H9 (cell line): ENCODE data around the gene SNHG17. TPM values are rescaled to one million over a fixed set of nuclear protein-coding genes. Genes with fewer than 3 reads are reported as not detected.

Source experiments
- DNase-seq: peaks from one replicate; pipeline ENCODE4 v3.0.0-alpha.2; 2017
- H2AFZ ChIP-seq: one replicate; pipeline ENCODE4 v1.6.1; 2013; ENCODE audit warnings: mild to moderate bottlenecking, low read length, control low read depth, moderate library complexity
- H2AK5ac ChIP-seq: 2 replicates; pipeline ENCODE4 v1.6.1; 2013; ENCODE audit warnings: low read length, control low read depth, mixed read lengths; ENCODE audit not compliant: insufficient read length
- H2BK120ac ChIP-seq: one replicate; pipeline ENCODE4 v1.6.1; 2013; ENCODE audit warnings: low read depth, mild to moderate bottlenecking, low read length, control low read depth, inconsistent platforms; ENCODE audit not compliant: poor library complexity, severe bottlenecking
- H2BK12ac ChIP-seq: 2 replicates; pipeline ENCODE4 v1.6.1; 2013; ENCODE audit warnings: low read length, control low read depth, mixed read lengths, low read depth; ENCODE audit not compliant: insufficient read length
- H2BK15ac ChIP-seq: 2 replicates; pipeline ENCODE4 v1.6.1; 2013; ENCODE audit warnings: low read depth, low read length, control low read depth
- H2BK20ac ChIP-seq: one replicate; pipeline ENCODE4 v1.6.1; 2013; ENCODE audit warnings: low read depth, mild to moderate bottlenecking, low read length, control low read depth, inconsistent platforms; ENCODE audit not compliant: poor library complexity, severe bottlenecking
- H2BK5ac ChIP-seq: 2 replicates; pipeline ENCODE4 v1.6.1; 2013; ENCODE audit warnings: low read length, control low read depth, mixed read lengths; ENCODE audit not compliant: insufficient read length
- H3K14ac ChIP-seq: 2 replicates; pipeline ENCODE4 v1.6.1; 2013; ENCODE audit warnings: low read length, control low read depth; ENCODE audit not compliant: insufficient read depth
- H3K18ac ChIP-seq: 2 replicates; pipeline ENCODE4 v1.6.1; 2013; ENCODE audit warnings: low read depth, mild to moderate bottlenecking, mixed read lengths, low read length, control low read depth; ENCODE audit not compliant: insufficient read length
- H3K23ac ChIP-seq: 2 replicates; pipeline ENCODE4 v1.6.1; 2013; ENCODE audit warnings: low read length, control low read depth, mixed read lengths, low read depth; ENCODE audit not compliant: insufficient read length
- H3K23me2 ChIP-seq: 2 replicates; pipeline ENCODE4 v1.6.1; 2013; ENCODE audit warnings: low read depth, mild to moderate bottlenecking, mixed read lengths, low read length, control low read depth; ENCODE audit not compliant: insufficient read length, poor library complexity, severe bottlenecking
- H3K27ac ChIP-seq: 2 replicates; pipeline ENCODE4 v1.5.1; 2013; ENCODE audit warnings: low read length, control low read depth, mixed read lengths, low read depth; ENCODE audit not compliant: insufficient read length
- H3K27me3 ChIP-seq: 2 replicates; pipeline ENCODE4 v1.6.1; 2013; ENCODE audit warnings: low read length, control low read depth, inconsistent platforms; ENCODE audit not compliant: insufficient read depth
- H3K4ac ChIP-seq: 2 replicates; pipeline ENCODE4 v1.6.1; 2013; ENCODE audit warnings: low read depth, mild to moderate bottlenecking, control low read depth, inconsistent platforms, low read length, moderate library complexity
- H3K4me1 ChIP-seq: 2 replicates; pipeline ENCODE4 v1.6.1; 2013; ENCODE audit warnings: low read length, control low read depth, inconsistent platforms; ENCODE audit not compliant: insufficient read depth
- H3K4me2 ChIP-seq: 2 replicates; pipeline ENCODE4 v1.6.1; 2013; ENCODE audit warnings: low read length, control low read depth, mixed read lengths; ENCODE audit not compliant: insufficient read length, insufficient read depth
- H3K56ac ChIP-seq: 2 replicates; pipeline ENCODE4 v1.6.1; 2013; ENCODE audit warnings: low read depth, mild to moderate bottlenecking, mixed read lengths, low read length, control low read depth; ENCODE audit not compliant: insufficient read length
- H3K79me1 ChIP-seq: 2 replicates; pipeline ENCODE4 v1.6.1; 2013; ENCODE audit warnings: low read depth, mild to moderate bottlenecking, moderate library complexity, low read length, control low read depth, inconsistent platforms; ENCODE audit not compliant: insufficient read depth, poor library complexity, severe bottlenecking
- H3K79me2 ChIP-seq: 2 replicates; pipeline ENCODE4 v1.6.1; 2013; ENCODE audit warnings: low read length, control low read depth, inconsistent platforms; ENCODE audit not compliant: insufficient read depth
- H3K9ac ChIP-seq: 2 replicates; pipeline ENCODE4 v1.6.1; 2013; ENCODE audit warnings: low read length, control low read depth, mixed read lengths; ENCODE audit not compliant: insufficient read length; ENCODE audit errors: extremely low read depth
- H3K9me3 ChIP-seq: one replicate; pipeline ENCODE4 v1.6.1; 2013; ENCODE audit warnings: low read depth, low read length, inconsistent platforms; ENCODE audit not compliant: control insufficient read depth
- H3T11ph ChIP-seq: one replicate; pipeline ENCODE4 v1.6.1; 2013; ENCODE audit warnings: mild to moderate bottlenecking, low read length, control low read depth, inconsistent platforms
- H4K20me1 ChIP-seq: one replicate; pipeline ENCODE4 v1.6.1; 2013; ENCODE audit not compliant: control insufficient read depth, insufficient read length, insufficient read depth
- H4K5ac ChIP-seq: 2 replicates; pipeline ENCODE4 v1.6.1; 2013; ENCODE audit warnings: low read depth, mild to moderate bottlenecking, mixed read lengths, low read length, control low read depth; ENCODE audit not compliant: insufficient read length
- H4K8ac ChIP-seq: replicated peaks from 2 replicates; pipeline ENCODE4 v1.6.1; 2013; ENCODE audit warnings: low read length, control low read depth, mixed read lengths, low read depth; ENCODE audit not compliant: insufficient read length
- H4K91ac ChIP-seq: 2 replicates; pipeline ENCODE4 v1.6.1; 2013; ENCODE audit warnings: low read depth, mild to moderate bottlenecking, moderate library complexity, mixed read lengths, low read length, control low read depth; ENCODE audit not compliant: insufficient read length
- H3K27ac Mint-ChIP-seq, 3 experiments: 2 replicates in 2 of 3; 3 replicates in 1 of 3; pipeline ENCODE4 v1.8.0; 2020 to 2021; ENCODE audit warnings: mixed read lengths in 3 of 3, mild to moderate bottlenecking in 1 of 3, moderate library complexity in 1 of 3
- H3K27me3 Mint-ChIP-seq: 2 replicates; pipeline ENCODE4 v1.8.0; 2021; ENCODE audit warnings: low read depth, mild to moderate bottlenecking, moderate library complexity, mixed read lengths
- H3K36me3 Mint-ChIP-seq, 3 experiments: 2 replicates in 2 of 3; 3 replicates in 1 of 3; pipeline ENCODE4 v1.8.0; 2020 to 2021; ENCODE audit warnings: low read depth in 3 of 3, mixed read lengths in 3 of 3; ENCODE audit not compliant: insufficient read depth in 1 of 3
- H3K4me1 Mint-ChIP-seq, 2 experiments: 2 replicates each; pipeline ENCODE4 v1.8.0; 2020; ENCODE audit warnings: mixed read lengths in 2 of 2
- H3K4me3 Mint-ChIP-seq, 2 experiments: 2 replicates in 1 of 2; 3 replicates in 1 of 2; pipeline ENCODE4 v1.8.0; 2020 to 2021; ENCODE audit warnings: mild to moderate bottlenecking in 2 of 2, mixed read lengths in 2 of 2, moderate library complexity in 1 of 2
- H3K9me3 Mint-ChIP-seq, 2 experiments: 2 replicates in 1 of 2; 3 replicates in 1 of 2; pipeline ENCODE4 v1.8.0; 2020; ENCODE audit warnings: mild to moderate bottlenecking in 2 of 2, mixed read lengths in 2 of 2, moderate library complexity in 1 of 2
- CTCF ChIP-seq: fragments of 200-600 bp; sonication (generic); conservative IDR thresholded peaks from 3 replicates; pipeline ENCODE4 v1.8.0; 2021; ENCODE audit warnings: antibody characterized with exemption, mild to moderate bottlenecking
- WGBS: extraction: QIAGEN DNeasy Blood & Tissue Kit; methylation state at CpG from one replicate; pipeline ENCODE4 v1.1.7; 2013; ENCODE audit warnings: missing lambda C conversion rate, low lambda C conversion rate, mixed read lengths; ENCODE audit not compliant: insufficient read length; ENCODE audit errors: extremely low coverage; 5-methylcytosine and 5-hydroxymethylcytosine counted together
- total RNA-seq: library from RNA; stranded (reverse); gene quantifications from 2 replicates; pipeline ENCODE4 v1.2.1, GENCODE V29; 2021

SNHG17 gene
- total RNA-seq, 1 experiment from 2014 or later: 70.1 TPM

GRCh38 chr20:38449046-38449445 lies 13.9 kb upstream of the SNHG17 start:
- Histone ChIP-seq H2BK12ac (no peak overlapping the region), H3K79me2 (no peaks in the 10 kb centered on the region; the same call in 1 of the 2 replicates)
- WGBS: no CpG with 5 or more reads among the region's 3 CpGs

More at GRCh38 chr20:38449046-38449445, 13.9 kb upstream of the SNHG17 start:
- Mint-ChIP-seq H3K36me3 (peaks cover 20 to 34% (median 30%) of the 10 kb centered on the region in 3 experiments; a peak in 6 of 7 replicates), H3K4me3 (no peak overlapping the region), H3K4me1 (peaks cover 10 to 16% of the 10 kb centered on the region in 2 experiments), H3K27ac (no peak overlapping the region), H3K27me3 (no peaks in the 10 kb centered on the region; the same call in 1 of the 2 replicates), H3K9me3 (no peaks in the 10 kb centered on the region)
- Histone ChIP-seq H3K23me2 (peaks cover 9% of the 10 kb centered on the region), H3T11ph (no peak overlapping the region), H4K8ac (no peak overlapping the region), H3K79me1 (peaks cover 2% of the 10 kb centered on the region), H2AFZ (no peak overlapping the region), H2AK5ac (no peak overlapping the region), H3K27ac (no peak overlapping the region), H2BK120ac (no peak overlapping the region), H4K5ac (no peak overlapping the region), H2BK20ac (no peak overlapping the region), H3K18ac (no peak overlapping the region), H3K14ac (no peak overlapping the region), H3K4me1 (no peaks in the 10 kb centered on the region), H3K27me3 (no peaks in the 10 kb centered on the region), H3K56ac (no peak overlapping the region), H2BK15ac (no peak overlapping the region), H3K23ac (no peak overlapping the region), H3K4me2 (no peak overlapping the region), H4K91ac (no peak overlapping the region), H3K9me3 (no peaks in the 10 kb centered on the region), H4K20me1 (no peaks in the 10 kb centered on the region), H2BK5ac (no peak overlapping the region), H3K4ac (no peak overlapping the region), H3K9ac (no peak overlapping the region)
- no peak for DNase-seq
- TF ChIP-seq CTCF: no peak
